ENCODE measurements around the gene PSORS1C1.
"Not testable (repeated sequence)": the region's sequence is repeated elsewhere in the genome, so short reads cannot be mapped to it uniquely, and the experiment has no call there.

Gene PSORS1C1

GRCh38 chr6:31165986-31166385 is 51.4 kb downstream of the PSORS1C1 start:
- Histone ChIP-seq H3K4me3 (ENCODE audit: insufficient read depth, low read depth, low read length) (no peak overlapping the region), H3K9me3 (ENCODE audit: control insufficient read depth, low read length) (no peaks in the 10 kb centered on the region), H3K36me3 (ENCODE audit: control insufficient read depth, insufficient read depth, low read length) (no peaks in the 10 kb centered on the region), H3K4me1 (ENCODE audit: control insufficient read depth, insufficient read depth, low read length) (peaks cover 7% of the 10 kb centered on the region), H3K27ac (ENCODE audit: insufficient read depth, low read depth, low read length, poor library complexity, severe bottlenecking) (no peak overlapping the region), H3K27me3 (ENCODE audit: control insufficient read depth, insufficient read depth, low read length, poor library complexity, severe bottlenecking) (peaks cover 27% of the 10 kb centered on the region)
- 82 to 88% methylated on average over 5 of the region's 5 CpGs for WGBS, 2 experiments

- Histone ChIP-seq H3K27me3 (ENCODE audit: control insufficient read depth, insufficient read depth, low read length, poor library complexity, severe bottlenecking) (peaks cover 38% of the 10 kb centered on the region), H3K27ac (ENCODE audit: insufficient read depth, low read depth, low read length, poor library complexity, severe bottlenecking) (no peak overlapping the region), H3K36me3 (ENCODE audit: control insufficient read depth, insufficient read depth, low read length) (no peaks in the 10 kb centered on the region), H3K4me3 (ENCODE audit: insufficient read depth, low read depth, low read length) (no peak overlapping the region), H3K4me1 (ENCODE audit: control insufficient read depth, insufficient read depth, low read length) (peaks cover 26% of the 10 kb centered on the region), H3K9me3 (ENCODE audit: control insufficient read depth, low read length) (no peaks in the 10 kb centered on the region)
- 34 to 40% methylated on average over 3 of the region's 3 CpGs for WGBS, 2 experiments
Measured at GRCh38 chr6:31168606-31169005, 54.0 kb downstream of the PSORS1C1 start.

DNA sequence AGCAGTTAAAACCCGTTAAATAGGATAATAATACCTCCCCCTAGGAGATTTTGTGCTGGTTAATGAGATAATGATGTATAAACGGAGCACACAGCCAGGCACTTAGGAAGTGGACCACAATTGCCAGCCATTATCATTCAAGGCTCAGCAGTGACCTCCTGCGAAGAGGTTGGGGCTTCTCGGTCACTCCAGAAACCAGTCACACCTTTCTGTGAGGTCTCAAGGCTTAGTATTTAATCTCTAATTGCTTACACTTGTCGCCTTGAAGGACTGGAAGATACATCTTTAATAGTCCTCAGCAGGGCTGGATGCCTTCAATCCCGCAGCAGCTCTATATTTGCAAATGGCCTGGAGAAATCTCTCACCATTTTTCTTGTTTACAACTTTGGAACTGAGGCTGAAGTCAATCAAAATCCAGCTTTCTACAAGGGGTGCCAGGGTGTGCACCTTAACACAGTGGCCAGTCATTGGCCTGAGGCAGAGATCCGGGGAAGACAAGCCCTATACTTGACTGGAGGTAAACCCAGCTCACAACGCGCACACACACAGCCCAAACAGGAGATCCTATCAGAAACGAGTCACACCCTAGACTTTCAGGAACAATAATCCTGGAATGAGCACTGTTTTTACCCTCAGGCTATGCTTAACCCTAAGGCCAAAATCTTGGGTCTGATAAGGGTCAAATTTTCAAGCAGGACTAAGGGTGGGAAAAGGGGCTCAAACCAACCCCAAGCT is 54.7 kb downstream of the PSORS1C1 start:
- Histone ChIP-seq H3K4me1 (ENCODE audit: control insufficient read depth, insufficient read depth, low read length) (peaks cover 26% of the 10 kb centered on the region), H3K27me3 (ENCODE audit: control insufficient read depth, insufficient read depth, low read length, poor library complexity, severe bottlenecking) (peaks cover 38% of the 10 kb centered on the region), H3K36me3 (ENCODE audit: control insufficient read depth, insufficient read depth, low read length) (no peaks in the 10 kb centered on the region), H3K9me3 (ENCODE audit: control insufficient read depth, low read length) (no peaks in the 10 kb centered on the region), H3K27ac (ENCODE audit: insufficient read depth, low read depth, low read length, poor library complexity, severe bottlenecking) (no peak overlapping the region), H3K4me3 (ENCODE audit: insufficient read depth, low read depth, low read length) (no peak overlapping the region)
- WGBS, 2 experiments: 21 to 23% methylated on average over 9 to 10 of the region's 10 CpGs

- 24 to 26% methylated on average over 23 of the region's 23 CpGs for WGBS, 2 experiments
- not testable (repeated sequence) for H3K36me3 ChIP-seq (ENCODE audit: control insufficient read depth, insufficient read depth, low read length); H3K27ac ChIP-seq (ENCODE audit: insufficient read depth, low read depth, low read length, poor library complexity, severe bottlenecking); H3K9me3 ChIP-seq (ENCODE audit: control insufficient read depth, low read length); H3K4me3 ChIP-seq (ENCODE audit: insufficient read depth, low read depth, low read length)
- H3K27me3 ChIP-seq (ENCODE audit: control insufficient read depth, insufficient read depth, low read length, poor library complexity, severe bottlenecking): peaks cover 38% of the 10 kb centered on the region
- H3K4me1 ChIP-seq (ENCODE audit: control insufficient read depth, insufficient read depth, low read length): peaks cover 26% of the 10 kb centered on the region
Measured at GRCh38 chr6:31169858-31170599, 55.4 kb downstream of the PSORS1C1 start.

GRCh38 chr6:31170600-31170881 is 55.9 kb downstream of the PSORS1C1 start, which contains the start of gene POU5F1:
Gene POU5F1, minus strand, starts transcription at chr6:31170682. Its CDS starts 62 bp downstream, at chr6:31170620.
- Histone ChIP-seq H3K27ac (ENCODE audit: insufficient read depth, low read depth, low read length, poor library complexity, severe bottlenecking) (no peak within 1 kb of the TSS), H3K27me3 (ENCODE audit: control insufficient read depth, insufficient read depth, low read length, poor library complexity, severe bottlenecking) (peaks cover 38% of the 10 kb centered on the region), H3K4me1 (ENCODE audit: control insufficient read depth, insufficient read depth, low read length) (peaks cover 26% of the 10 kb centered on the region), H3K4me3 (ENCODE audit: insufficient read depth, low read depth, low read length) (no peak within 1 kb of the TSS), H3K9me3 (ENCODE audit: control insufficient read depth, low read length) (no peaks in the 10 kb centered on the region), H3K36me3 (ENCODE audit: control insufficient read depth, insufficient read depth, low read length) (no peaks in the 10 kb centered on the region)
- WGBS, 2 experiments: 27 to 31% methylated on average over 8 to 9 of the region's 9 CpGs

DNA sequence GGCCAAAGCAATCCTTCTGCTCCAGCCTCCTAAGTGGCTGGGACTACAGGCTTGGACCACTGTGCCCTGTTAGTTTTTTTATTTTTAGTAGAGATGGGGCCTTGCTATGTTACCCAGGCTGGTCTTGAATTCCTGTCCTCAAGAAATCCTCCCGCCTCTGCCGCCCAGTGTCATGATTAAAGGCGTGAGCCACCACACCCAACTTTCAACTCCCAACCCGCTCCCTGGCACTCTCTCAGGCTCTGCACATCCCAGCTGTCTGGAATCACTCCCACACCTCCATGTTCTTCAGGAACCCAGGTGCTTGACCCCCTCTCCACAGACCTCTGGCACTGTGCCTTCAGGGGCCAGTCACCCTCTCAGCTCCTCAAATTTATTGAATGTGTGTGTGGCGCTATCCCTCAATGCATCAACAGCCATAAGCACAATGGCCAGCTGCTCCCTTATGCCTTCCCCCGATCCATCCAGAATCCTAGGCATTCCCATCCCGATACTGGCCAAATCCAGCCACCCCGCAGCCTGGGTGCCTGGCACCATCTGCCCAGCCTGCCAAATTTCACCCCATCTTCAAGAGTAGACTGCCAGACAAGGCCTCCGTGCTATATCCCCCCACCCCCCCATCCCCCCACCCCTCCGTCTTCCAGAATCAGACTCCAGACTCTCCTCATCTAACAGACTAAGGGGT is 56.5 kb downstream of the PSORS1C1 start:
- Histone ChIP-seq H3K4me1 (ENCODE audit: control insufficient read depth, insufficient read depth, low read length) (peaks cover 26% of the 10 kb centered on the region), H3K36me3 (ENCODE audit: control insufficient read depth, insufficient read depth, low read length) (no peaks in the 10 kb centered on the region), H3K27me3 (ENCODE audit: control insufficient read depth, insufficient read depth, low read length, poor library complexity, severe bottlenecking) (peaks cover 38% of the 10 kb centered on the region), H3K27ac (ENCODE audit: insufficient read depth, low read depth, low read length, poor library complexity, severe bottlenecking) (no peak overlapping the region), H3K9me3 (ENCODE audit: control insufficient read depth, low read length) (no peaks in the 10 kb centered on the region), H3K4me3 (ENCODE audit: insufficient read depth, low read depth, low read length) (no peak overlapping the region)
- 67 to 70% methylated on average over 10 of the region's 10 CpGs for WGBS, 2 experiments

- Histone ChIP-seq H3K36me3 (ENCODE audit: control insufficient read depth, insufficient read depth, low read length) (no peaks in the 10 kb centered on the region), H3K4me1 (ENCODE audit: control insufficient read depth, insufficient read depth, low read length) (peaks cover 26% of the 10 kb centered on the region), H3K27ac (ENCODE audit: insufficient read depth, low read depth, low read length, poor library complexity, severe bottlenecking) (no peak overlapping the region), H3K4me3 (ENCODE audit: insufficient read depth, low read depth, low read length) (no peak overlapping the region), H3K9me3 (ENCODE audit: control insufficient read depth, low read length) (no peaks in the 10 kb centered on the region), H3K27me3 (ENCODE audit: control insufficient read depth, insufficient read depth, low read length, poor library complexity, severe bottlenecking) (peaks cover 38% of the 10 kb centered on the region)
- 7 to 12% methylated on average over 16 of the region's 16 CpGs for WGBS, 2 experiments
Measured at GRCh38 chr6:31171931-31172905, 57.6 kb downstream of the PSORS1C1 start.

DNA sequence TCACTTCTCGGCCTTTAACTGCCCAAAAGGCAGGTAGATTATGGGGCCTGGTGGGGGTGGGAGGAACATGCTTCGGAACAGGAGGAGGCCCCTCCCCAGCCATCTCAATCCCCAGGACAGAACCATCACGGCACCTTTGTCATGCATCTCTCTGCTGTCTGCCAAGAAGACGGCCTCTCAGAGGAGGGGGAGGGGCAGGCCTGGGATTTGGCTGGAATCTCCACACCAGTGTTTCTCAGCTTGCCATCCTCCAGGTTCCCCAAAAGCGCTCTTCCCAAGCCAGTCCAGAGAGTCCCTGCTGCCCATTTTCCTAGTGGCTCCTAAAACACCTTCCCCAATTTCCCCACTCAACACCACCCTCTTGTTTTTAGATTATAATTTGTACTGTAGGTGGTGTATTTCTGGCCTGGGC is 58.4 kb downstream of the PSORS1C1 start:
- Histone ChIP-seq H3K4me3 (ENCODE audit: insufficient read depth, low read depth, low read length) (no peak overlapping the region), H3K27ac (ENCODE audit: insufficient read depth, low read depth, low read length, poor library complexity, severe bottlenecking) (no peak overlapping the region), H3K9me3 (ENCODE audit: control insufficient read depth, low read length) (no peaks in the 10 kb centered on the region), H3K36me3 (ENCODE audit: control insufficient read depth, insufficient read depth, low read length) (no peaks in the 10 kb centered on the region), H3K27me3 (ENCODE audit: control insufficient read depth, insufficient read depth, low read length, poor library complexity, severe bottlenecking) (peaks cover 38% of the 10 kb centered on the region), H3K4me1 (ENCODE audit: control insufficient read depth, insufficient read depth, low read length) (peaks cover 26% of the 10 kb centered on the region)
- 7 to 11% methylated on average over 5 of the region's 5 CpGs for WGBS, 2 experiments

DNA sequence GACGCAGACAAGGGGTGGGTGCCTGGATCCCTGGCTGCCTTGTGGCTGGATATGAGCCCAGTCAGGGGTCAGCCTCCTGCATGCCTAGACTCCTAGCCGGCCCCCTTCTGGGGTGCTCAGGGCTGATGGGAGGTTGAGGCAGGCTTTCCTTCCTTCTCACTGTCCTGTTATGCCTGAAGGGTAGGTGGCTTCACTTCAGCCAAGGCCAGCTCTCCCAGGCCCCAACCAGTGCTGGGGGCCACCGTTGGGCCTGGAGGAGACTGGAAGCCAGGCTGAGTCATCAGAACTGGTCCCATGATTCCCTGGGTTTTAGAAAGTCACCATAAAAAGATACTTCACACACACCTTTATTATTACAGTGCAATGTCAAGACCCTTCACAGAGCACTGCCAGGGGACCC is 58.8 kb downstream of the PSORS1C1 start:
- WGBS, 2 experiments: 40 to 50% methylated on average over 3 of the region's 3 CpGs
- Histone ChIP-seq H3K27ac (ENCODE audit: insufficient read depth, low read depth, low read length, poor library complexity, severe bottlenecking) (no peak overlapping the region), H3K9me3 (ENCODE audit: control insufficient read depth, low read length) (no peaks in the 10 kb centered on the region), H3K36me3 (ENCODE audit: control insufficient read depth, insufficient read depth, low read length) (no peaks in the 10 kb centered on the region), H3K4me3 (ENCODE audit: insufficient read depth, low read depth, low read length) (no peak overlapping the region), H3K27me3 (ENCODE audit: control insufficient read depth, insufficient read depth, low read length, poor library complexity, severe bottlenecking) (peaks cover 37% of the 10 kb centered on the region), H3K4me1 (ENCODE audit: control insufficient read depth, insufficient read depth, low read length) (peaks cover 26% of the 10 kb centered on the region)

Measured in ectodermal cell (in vitro differentiated cells).